ENCODE measurements around the gene IFT27.

The IFT27 gene

GRCh38 chr22:36726007-36726380, 49.9 kb downstream of the IFT27 start:
- H3K27ac Mint-ChIP-seq = no peak overlapping the region
- no peak for DNase-seq
- no peak overlapping the region for H3K4me3 Mint-ChIP-seq
- CTCF ChIA-PET = no interaction called here
- H3K4me1 Mint-ChIP-seq = no peaks in the 10 kb centered on the region
- H3K27me3 Mint-ChIP-seq = peaks cover 28% of the 10 kb centered on the region
- H3K9me3 Mint-ChIP-seq = no peaks in the 10 kb centered on the region
- no peaks in the 10 kb centered on the region for H3K36me3 Mint-ChIP-seq

GRCh38 chr22:36725366-36726006, 50.4 kb downstream of the IFT27 start:
- no peaks in the 10 kb centered on the region for H3K9me3 Mint-ChIP-seq
- no peak overlapping the region for H3K4me3 Mint-ChIP-seq
- no peak for DNase-seq
- CTCF ChIA-PET = no interaction called here
- no peak overlapping the region for H3K27ac Mint-ChIP-seq
- peaks cover 33% of the 10 kb centered on the region for H3K27me3 Mint-ChIP-seq
- no peaks in the 10 kb centered on the region for H3K36me3 Mint-ChIP-seq
- no peaks in the 10 kb centered on the region for H3K4me1 Mint-ChIP-seq

DNA sequence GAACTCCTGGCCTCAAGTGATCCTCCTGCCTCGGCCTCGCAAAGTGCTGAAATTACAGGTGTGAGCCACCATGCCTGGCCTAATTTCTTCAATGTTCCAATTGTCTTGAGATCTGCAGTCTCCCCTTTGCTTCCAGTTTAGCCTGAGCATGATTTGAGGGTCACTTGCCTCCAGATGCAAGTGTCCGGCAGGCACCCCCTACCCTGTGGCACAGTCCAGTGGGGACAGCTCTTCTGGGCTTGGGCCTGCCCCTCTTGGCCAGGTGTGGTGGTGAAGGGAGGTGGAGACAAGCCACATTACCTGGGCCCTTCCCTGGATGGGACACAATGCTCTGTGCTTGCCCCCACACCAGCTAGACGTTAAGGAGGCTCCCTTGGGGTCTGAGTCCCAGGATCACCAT, 51.1 kb downstream of the IFT27 start:
- Mint-ChIP-seq H3K27me3 (peaks cover 33% of the 10 kb centered on the region), H3K36me3 (no peaks in the 10 kb centered on the region)
- CTCF ChIA-PET = no interaction called here

GRCh38 chr22:36722055-36722454, 53.9 kb downstream of the IFT27 start:
- H3K36me3 Mint-ChIP-seq = no peaks in the 10 kb centered on the region

More for the DNA sequence above, 51.1 kb downstream of the IFT27 start:
- no peak for DNase-seq
- Mint-ChIP-seq H3K4me1 (no peaks in the 10 kb centered on the region), H3K4me3 (no peak overlapping the region), H3K9me3 (no peaks in the 10 kb centered on the region), H3K27ac (no peak overlapping the region)

DNA sequence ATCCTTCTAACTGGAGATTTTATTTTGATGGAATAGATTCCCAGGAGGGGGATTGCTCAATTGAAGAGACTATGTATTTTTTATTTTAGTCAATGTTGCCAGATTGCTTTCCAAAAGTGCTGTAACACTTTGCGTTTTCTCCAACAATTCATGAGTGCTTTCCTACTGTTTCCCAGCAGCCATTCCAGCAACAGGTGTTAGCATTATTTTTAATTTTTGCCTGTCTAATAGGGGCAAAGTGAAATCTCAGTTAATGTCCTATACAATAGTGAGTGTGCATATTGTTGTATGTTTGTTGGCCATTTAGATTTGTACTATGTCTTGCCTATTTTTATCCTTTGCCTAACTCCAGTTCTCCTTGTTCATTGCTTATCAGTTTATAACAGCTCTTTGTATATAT, 60.3 kb downstream of the IFT27 start:
- CTCF ChIA-PET = no interaction called here
- no peak overlapping the region for H3K27ac Mint-ChIP-seq
- H3K27me3 Mint-ChIP-seq = peaks cover 23% of the 10 kb centered on the region
- no peak for DNase-seq
- H3K4me1 Mint-ChIP-seq = no peaks in the 10 kb centered on the region
- no peaks in the 10 kb centered on the region for H3K36me3 Mint-ChIP-seq
- no peak overlapping the region for H3K4me3 Mint-ChIP-seq
- H3K9me3 Mint-ChIP-seq = no peaks in the 10 kb centered on the region

More at GRCh38 chr22:36722055-36722454, 53.9 kb downstream of the IFT27 start:
- DNase-seq = no peak
- CTCF ChIA-PET = no interaction called here
- Mint-ChIP-seq H3K4me1 (no peaks in the 10 kb centered on the region), H3K27ac (no peak overlapping the region), H3K27me3 (peaks cover 44% of the 10 kb centered on the region), H3K4me3 (no peak overlapping the region), H3K9me3 (no peaks in the 10 kb centered on the region)

DNA sequence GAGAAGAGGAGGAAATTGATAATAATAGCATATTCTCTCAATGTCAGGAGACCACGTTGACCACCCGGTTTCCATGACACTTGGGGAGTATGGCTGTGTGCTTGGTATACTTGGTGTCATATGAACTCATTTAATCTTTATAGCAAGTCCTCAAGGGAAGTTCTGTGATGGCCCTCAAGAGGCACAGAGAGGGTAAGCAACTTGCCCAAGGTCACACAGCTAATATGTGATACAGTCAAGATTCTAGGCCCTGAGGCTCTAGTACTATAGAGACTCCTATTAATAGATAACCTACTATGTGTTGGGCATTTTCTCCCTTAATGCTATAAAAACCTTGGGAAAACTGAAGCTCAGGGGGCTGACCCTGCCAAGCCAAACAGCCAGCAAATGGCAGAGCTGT, 61.8 kb downstream of the IFT27 start:
- Mint-ChIP-seq H3K27ac (no peak overlapping the region), H3K4me1 (no peaks in the 10 kb centered on the region), H3K4me3 (no peak overlapping the region), H3K9me3 (no peaks in the 10 kb centered on the region), H3K27me3 (peaks cover 28% of the 10 kb centered on the region), H3K36me3 (no peaks in the 10 kb centered on the region)
- CTCF ChIA-PET = no interaction called here
- DNase-seq = no peak

- Mint-ChIP-seq H3K27me3 (peaks cover 31% of the 10 kb centered on the region), H3K4me3 (no peak overlapping the region), H3K9me3 (no peaks in the 10 kb centered on the region), H3K36me3 (no peaks in the 10 kb centered on the region), H3K27ac (no peak overlapping the region), H3K4me1 (no peaks in the 10 kb centered on the region)
- CTCF ChIA-PET = no interaction called here
- DNase-seq = no peak
These were observed 62.5 kb downstream of the IFT27 start for GRCh38 chr22:36713436-36713835.
